ENCODE data around the gene GPR139.

The GPR139 gene

DNA sequence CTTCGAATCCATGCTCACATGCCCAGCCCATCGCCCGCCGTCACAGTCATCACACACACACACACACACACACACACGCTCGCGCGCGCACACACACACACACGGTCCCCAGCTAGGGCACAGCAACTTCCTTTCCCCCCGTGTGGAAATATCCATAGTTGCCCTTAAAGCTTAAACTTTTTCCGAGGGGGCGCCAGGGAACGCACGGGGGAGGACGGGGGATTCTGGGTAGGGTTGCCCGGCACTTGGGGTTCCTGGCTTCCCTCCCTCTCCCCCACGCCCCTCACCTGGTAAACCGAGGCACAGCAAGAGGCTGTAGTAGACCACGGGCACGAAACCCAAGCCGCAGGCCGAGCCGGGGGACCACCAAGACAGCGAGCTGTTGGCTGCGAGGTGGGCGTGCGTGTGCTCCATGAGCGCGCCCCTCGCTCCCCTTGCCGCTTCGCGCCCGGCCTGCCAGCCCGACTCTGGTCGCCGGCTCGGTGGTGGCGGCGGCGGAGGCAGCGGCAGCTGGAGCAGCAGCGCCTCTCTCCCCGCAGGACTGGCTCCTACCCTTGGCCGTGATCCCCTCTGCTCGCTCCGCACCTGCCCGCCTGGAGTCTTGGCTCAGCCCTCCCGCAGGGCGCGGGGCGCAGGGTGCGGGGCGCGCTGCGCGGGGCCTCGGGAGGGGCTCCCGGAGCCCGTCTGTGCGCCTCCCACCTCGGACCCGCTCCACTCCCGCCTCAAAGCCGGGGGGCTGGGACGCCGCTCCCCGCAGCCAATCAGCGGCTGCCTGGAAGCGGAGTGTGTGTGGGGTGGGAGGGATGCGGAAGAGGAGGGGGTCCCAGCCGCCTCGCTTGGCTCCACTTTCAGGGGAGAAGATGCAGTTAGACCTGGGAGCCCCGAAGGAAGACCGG, at the start of gene GPR139:
TSS of gene GPR139 (minus strand) at position 688 of the 896 bp plus-strand sequence. CDS start at position 414, 274 bp downstream.
- no peak for DNase-seq (ENCODE audit: low read depth)

DNA sequence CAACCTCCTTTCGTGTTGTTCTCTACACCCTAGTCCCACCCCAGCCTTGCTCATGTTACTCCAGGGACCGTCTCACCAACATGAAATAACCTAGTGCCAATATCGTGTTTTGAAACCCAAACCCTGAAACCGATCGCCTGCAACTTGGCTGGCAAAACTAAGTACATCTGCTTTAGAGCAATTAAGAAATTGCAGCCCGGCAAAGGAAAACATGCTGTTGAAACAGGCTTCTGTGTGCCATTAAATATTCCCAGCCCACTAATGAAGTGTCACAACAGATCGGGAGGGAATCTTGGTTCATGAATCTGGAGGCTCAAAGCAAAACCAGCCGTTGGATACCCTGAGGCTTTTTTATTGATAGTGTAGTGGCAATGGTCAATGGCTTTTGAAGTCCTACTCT, 48.3 kb upstream of the GPR139 start:
- no peak for DNase-seq (ENCODE audit: low read depth)

DNA sequence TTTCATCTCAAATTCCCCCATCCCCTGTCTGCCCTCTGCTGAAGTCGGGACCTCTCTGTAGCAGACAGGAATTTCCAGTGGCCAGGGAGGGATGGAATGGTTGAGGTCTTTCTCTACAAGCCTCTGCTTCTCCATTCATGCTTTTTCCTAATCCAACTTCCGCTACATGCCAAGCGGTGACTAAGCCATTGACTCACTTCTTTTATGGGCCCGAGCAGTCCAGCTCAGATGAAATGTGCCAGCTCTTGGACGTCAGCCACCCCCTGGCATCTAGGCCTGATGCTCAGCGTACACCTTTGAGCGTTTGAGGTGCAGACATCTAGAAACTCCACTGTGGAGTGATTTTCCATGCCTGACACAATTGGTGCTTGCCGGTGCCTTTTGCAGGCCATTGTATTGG, 40.7 kb upstream of the GPR139 start:
- no peak for DNase-seq (ENCODE audit: low read depth)

DNA sequence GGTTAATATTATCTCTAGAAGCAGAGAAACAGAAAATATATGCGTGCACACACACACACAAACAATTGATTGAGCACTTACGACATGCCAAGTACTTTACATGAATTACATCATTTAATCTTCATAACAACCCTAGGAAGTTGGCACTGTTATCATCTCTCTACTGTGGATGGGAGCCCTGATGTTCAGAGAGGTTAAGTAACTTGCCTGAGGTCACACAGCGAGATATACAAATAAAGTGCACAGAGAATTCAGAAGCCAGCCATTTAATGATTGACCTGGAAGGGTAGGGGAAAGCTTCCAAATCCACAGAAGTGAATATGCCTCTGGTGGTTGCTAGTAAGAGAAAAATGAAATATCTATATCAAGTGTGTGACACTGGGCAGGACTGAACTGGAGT, 37.5 kb upstream of the GPR139 start:
- no peak for DNase-seq (ENCODE audit: low read depth)

DNA sequence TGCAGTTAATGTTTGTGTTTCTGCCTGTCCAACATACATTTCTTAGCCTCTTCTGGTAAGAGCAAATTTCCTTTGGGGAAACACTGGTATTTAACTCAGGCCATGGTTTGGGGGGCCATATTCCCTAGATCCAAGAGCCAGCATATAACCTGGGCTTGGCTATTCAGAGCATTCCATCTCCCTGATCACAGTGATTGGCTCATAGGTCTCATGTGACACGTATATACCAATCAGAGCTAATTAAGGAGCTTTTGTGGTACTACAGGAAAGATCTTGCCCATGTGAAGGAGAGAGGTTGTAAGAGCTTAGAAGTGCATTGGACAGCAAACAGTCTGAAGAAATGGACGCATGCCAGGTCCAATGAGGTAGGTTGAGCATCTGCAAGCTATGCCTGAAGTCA, 33.4 kb upstream of the GPR139 start:
- DNase-seq (ENCODE audit: low read depth) = no peak

DNA sequence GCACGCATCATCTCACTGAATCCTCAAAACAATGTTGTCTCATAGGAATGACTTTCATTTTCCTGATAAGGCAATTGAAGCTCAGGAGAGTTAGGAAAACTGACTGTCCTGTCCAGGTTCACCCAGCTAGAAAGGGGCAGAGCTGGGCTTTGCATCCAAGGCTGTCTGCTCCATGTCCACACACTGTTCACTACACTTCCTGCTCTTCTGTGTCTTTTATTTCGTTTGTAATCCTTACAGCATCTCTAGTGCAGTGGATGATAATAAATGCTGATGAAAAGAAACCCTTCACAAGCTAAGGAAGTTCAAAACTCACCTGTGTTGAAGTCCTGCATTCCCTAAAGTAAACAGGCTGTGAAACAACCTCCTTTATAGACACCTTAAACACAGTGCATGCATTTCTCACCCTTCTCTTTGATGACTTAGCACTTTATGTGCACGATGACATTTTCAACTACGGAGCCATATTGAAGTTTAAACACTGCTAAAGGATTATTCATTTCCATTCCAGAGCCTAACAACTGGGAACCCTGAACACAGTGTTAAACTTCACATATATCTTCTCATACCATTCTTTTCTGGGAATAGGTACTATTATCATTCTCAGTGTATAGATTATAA, 31.0 kb upstream of the GPR139 start:
- DNase-seq (ENCODE audit: low read depth) = no peak

DNA sequence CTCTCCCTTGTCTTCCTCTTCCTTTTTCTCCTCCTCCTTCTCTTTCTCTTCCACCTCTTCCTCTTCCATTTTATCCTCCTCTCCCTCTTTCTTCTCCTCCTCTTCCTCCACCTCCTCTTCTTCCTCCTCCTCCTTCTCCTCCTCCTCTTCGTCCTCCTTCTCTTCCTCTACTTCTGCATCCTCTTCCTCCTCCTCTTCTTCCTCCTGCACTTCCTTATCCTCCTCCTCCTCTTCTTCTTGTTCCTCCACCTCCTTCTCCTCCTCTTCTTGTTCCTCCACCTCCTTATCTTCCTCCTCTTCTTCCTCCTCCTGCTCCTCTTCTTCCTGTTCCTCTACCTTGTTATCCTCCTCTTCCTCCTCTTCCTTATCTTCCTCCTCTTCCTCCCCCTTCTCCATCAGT, 28.8 kb upstream of the GPR139 start:
- DNase-seq (ENCODE audit: low read depth) = no peak

DNA sequence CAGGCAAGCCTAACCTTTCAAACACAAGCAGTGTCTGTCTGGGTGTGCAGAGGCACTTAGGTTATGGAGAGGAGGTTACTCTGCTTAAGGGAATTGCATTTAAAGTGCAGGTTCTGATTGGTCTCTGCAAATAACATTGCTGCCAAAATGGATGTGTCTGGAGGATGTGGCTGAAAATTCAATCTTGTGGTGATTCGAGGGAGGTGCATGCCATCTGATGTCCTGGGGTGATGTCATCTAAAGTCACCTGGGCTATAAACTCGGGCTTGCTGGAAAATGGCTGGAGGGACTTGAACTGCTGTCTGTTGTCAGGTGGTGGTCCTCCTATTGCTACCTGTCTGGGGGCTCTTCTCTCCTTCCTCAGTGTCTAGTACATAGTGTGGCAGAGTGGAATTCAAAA, 28.3 kb upstream of the GPR139 start:
- no peak for DNase-seq (ENCODE audit: low read depth)

DNA sequence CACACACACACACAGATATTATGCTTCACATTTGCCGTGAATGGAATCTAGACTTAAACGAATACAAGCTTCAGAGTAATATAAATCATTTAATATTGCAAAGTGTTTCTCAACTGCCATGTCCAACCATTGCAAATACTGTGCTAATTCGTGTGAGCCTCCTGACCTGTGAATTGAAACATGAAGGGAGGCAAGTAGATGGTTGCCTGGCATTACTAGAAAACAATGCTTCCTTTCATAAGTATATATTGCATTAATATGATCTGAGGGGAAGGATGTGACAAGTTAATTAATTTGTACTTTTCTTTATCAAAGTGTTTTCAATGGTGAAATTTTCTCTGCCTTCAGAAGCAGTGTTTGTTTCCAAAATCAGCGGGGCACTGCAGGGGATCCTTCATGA, 25.7 kb upstream of the GPR139 start:
- DNase-seq (ENCODE audit: low read depth) = no peak

DNA sequence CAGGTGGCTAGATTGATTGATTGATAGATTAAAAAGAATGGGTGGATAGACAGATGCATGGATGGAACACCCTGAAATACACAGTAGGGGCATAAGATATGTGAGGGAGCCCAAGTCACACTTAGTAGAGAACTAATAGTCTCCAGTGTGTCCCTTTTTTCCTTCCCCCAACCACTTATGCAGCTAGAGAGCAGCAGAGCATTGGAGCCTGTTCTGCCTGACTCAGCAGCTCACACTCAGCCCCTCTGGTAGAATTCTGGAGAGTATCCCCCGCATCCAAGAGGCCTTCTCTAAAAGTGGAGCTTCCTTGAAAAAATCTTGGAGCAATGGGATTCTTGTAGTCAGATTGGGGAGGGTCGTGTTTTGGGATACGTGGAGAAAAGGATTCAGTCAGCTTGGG, 20.5 kb upstream of the GPR139 start:
- no peak for DNase-seq (ENCODE audit: low read depth)

DNA sequence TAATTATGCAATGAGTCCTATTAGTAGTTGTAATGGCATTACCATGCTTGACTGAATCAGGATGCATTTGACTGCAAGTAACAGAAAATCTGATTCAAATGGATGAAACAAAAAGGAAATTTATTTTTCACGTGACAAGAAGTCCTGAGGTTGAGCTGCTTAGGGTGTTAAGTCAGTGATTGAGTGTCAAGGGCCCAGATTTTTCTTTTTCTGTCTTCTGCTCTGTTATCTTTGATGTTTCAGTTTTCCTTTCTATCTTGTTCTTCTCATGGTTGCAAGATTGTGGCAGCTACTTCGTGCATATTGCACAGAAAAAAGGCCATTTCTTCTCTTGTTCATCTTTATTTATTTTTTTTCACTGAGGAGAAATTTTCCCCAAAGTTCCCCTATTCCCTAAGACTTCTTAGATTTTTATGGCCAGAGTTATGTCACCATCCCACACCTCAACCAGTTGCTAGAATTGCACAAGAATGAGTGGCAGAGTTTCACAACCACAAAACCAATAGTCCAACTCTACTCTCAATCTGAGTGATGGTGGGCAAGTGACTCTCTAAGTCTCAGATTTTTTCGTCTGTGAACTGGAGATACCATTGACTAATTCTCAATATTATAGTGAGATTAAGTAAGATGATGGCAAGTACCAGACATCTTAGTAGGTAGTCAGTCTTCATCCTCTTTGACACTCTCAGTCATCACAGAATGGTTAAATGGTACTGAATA, 15.7 kb upstream of the GPR139 start:
- no peak for DNase-seq (ENCODE audit: low read depth)

DNA sequence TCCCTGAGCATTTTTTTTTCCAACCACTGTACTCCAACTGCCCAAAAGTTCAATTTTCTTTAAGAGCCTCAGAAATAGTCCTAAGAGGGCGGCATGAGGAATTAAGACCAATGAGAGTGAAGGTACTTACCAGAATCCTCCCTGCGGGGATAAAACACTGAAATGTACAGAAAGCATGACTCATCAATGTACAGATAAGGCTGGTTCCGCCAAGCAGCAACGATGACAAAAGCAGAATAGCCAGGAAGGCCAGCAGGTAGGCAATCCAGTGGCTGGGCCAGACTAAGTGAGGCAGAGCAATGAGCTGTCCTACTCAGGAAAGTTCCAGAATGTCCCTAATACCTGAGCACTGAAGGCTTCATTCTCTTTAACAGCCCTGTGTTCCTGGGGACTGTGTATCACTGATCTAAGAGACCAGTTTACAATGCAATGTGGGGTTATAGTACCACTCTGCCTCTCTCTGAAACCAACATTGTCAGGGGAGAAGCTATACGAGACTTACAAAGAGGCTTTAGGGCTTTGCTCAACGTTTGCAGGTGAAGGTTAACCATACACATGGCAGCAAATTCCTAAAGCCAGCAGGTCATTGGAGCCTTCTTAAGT, 11.0 kb upstream of the GPR139 start:
- no peak for DNase-seq (ENCODE audit: low read depth)

DNA sequence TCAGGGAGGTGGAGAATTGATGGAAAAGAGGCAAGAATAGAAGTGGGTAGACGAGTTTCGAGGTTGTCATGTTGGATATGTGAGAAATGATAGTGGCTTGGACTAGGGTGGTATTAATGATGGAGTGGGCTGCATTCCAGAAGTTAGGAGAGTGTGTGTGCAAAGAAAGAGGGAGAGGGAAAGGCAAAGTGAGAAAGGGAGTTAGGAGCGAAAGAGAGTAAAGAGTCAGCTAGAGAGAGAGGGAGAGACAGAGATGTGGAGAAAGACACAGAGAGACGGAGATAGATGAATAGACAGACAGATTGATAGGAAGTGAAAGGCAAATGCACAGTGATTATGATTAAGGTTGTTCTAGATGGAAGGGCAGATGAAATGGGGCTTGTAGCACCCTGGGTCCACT, 5.4 kb upstream of the GPR139 start:
- DNase-seq (ENCODE audit: low read depth) = no peak

DNA sequence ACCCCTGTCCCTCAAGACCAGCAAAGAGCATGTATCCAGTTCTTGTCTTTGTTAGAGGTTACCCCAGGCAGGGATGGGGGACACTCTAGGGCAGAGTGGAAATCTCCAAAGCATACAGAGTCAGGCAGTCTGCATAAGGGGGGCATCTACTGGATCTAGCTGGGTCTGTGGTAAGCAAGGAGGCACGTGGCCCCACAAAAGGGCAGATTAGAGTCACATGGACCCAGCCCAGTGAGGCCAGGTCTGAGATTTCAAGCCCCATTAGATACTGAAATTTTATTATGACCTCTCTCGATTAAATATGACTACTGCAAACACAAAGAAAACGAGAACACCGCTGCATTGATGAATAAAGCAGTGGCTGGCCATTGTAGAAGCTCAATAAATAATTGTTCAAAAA, 1.6 kb upstream of the GPR139 start:
- no peak for DNase-seq (ENCODE audit: low read depth)

DNA sequence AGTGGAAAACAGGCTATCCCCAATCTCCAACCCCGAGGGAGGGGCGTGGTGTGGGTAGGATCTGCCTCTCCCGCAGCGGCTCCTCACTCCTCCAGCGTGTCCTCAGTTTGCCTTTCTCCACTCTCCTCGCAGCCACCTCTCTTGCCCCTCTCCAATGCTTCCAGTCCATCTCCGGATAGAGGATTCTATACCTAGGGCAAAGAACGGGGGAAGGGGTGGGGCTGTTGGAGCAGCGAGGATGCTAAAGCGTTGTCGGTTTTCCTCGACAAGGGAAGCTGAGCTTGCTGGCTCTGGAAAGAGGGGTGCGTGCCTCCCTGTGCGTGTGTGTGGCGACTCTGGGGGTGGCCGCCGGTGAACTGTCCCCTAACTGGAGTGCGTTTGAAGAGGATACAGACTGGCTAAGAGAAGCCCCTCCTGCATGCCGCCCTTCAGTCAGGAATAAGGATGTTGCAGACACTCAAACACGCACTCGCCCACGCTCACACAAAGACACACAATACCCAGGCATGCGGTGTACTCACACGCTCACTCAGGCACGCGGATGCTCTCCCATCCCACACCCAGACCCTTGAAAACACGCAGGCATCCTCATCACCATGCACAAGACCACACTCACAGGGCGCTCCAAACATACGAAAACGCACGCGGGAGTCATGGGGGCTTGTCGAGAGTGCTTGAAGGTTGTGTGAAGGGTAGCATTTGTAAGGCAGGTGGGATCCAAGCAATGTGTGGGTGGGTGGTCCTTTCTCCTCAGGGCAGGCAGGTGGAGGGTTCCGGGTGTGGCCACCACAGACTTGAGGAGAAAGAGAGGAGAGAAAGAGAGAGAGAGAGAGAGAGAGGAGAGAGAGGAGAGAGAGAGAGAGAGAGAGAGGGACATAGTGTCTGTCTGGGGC, 655 bp upstream of the GPR139 start:
- DNase-seq (ENCODE audit: low read depth) = no peak

DNA sequence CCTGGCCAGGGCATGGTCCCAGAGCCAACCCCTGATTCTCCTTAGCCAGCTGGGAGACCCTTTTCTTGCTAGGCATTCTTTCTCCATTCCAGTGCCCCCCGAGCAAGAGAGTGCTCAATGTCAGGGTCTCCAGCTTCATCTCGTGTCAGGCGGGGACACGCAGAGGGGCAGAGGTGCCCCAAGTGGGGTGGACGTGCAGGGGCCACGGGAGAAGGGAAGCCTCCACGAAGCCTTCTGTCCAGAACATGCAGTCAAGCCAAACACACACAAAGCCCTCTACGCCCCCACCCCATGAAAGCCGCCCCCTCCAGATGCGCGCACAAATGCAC, 852 bp downstream of the GPR139 start:
- no peak for DNase-seq (ENCODE audit: low read depth)

DNA sequence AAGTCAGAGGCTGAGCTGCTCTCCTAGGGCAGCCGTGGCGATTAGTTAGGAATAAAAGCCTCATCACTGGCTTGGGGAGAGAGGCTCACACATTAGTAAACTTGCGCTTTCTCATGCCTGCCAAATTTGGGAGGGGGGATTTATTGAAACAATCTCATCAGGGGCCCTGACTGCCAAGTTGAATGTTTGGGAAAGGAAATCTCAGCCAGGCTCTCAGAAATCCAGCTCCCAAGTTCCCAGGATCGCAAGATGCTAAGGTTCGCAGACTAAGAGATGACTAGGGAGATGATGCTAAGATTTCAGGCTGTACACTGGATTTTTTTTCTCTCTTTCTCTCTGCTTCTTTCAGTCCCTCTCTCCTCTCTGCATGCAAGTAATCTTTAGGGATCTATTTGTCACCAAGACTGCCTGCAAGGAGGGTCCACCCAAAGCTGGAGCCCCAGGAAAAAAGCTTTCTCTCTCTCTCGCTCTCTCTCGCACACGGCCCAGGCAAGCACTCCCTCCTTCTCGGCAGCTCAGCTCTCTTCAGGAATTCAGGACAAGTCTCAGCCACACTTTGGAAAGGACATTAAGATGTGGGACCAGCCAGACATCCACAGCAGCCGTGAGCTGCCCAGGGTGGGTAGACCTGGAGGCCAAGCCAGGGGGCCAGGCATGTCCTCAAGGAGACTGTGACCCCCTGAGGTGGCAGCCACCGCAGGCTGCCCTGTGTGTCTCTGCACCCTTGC, 1.4 kb downstream of the GPR139 start:
- no peak for DNase-seq (ENCODE audit: low read depth)

DNA sequence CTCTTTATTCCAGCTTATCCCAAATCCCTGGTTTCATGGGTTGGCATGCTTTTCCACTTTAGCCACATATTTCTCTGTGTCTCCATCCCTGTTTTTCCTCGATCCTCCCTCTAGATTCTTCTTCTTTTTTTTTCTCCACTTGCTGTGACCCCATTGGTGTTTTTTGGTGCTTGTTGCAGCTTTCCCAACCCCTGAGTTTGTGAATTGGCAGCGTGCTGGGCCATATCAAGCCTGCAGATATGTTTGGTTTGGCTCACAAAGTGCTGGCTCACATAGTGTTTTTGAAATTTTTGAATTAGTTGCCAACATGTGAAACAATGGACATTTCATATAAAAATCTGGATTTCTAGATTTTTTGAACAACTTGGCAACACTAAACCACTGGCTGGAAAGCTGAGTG, 8.8 kb downstream of the GPR139 start:
- no peak for DNase-seq (ENCODE audit: low read depth)

DNA sequence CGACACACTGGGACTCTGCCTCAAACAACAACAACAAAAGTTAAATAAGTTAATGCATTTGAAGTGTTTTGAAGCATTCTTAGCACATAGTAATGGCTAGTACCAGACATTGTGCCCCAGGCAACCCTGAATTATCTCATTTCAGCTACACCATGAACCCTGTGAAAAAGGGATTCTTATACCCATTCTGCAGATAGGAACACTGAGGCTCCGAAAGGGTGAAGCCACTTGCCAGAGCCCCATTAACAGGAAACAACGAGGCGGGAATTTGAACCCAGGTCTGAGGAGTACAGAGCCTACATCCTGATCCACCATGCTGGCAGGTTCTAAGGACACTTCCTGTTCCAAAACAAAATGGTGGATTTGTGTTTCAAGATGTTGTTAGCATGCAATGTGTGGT, 9.2 kb downstream of the GPR139 start:
- no peak for DNase-seq (ENCODE audit: low read depth)

DNA sequence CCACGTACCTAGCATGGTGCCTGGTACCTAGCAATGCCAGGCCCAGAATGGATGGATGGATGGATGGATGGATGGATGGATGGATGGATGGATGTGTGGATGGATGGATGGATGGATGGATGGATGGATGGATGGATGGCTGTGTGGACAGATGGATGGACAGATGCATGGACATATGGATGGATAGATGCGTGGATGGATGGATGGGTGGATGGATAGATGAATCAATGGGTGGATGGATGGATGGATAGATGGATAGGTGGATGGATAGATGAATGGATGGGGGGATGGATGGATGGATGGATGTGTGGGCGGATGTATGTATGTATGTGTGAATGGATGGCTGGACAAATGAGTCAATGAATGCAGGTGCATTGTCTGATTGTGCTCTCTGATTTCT, 12.6 kb downstream of the GPR139 start:
- DNase-seq (ENCODE audit: low read depth) = no peak

DNA sequence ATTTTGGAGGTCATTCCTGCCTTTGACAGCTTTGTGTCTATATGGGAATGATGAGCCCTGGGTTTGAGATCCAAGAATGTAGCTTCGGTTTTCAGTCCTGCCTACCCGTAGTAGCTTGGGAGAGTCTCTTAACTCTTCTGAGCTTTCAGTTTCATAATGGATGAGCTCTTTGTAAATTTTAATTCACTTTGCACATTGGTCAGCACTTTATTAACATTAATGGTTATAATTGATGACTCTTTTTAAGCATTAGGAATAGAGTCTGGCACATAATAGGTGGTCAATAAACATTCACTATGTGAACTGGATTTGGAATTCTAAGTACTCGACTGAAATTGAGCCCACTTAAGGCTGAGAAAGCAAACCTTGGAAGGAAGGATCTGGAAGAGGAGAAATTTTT, 17.3 kb downstream of the GPR139 start:
- no peak for DNase-seq (ENCODE audit: low read depth)

Measured in HS-5 (cell line).